GM12878 (cell line): ENCODE data around the gene KDM4C.

Experiments used
- CHD1 ChIP-seq: IDR thresholded peaks from 2 replicates; pipeline ENCODE4 v1.6.1; 2012; ENCODE audit warnings: low read depth, low read length, improper control_type of control experiment
- CTCF ChIP-seq, 3 experiments: IDR thresholded peaks in 2 of 3; conservative IDR thresholded peaks in 1 of 3; 2 replicates each; pipeline ENCODE4 v1.5.1; 2011; ENCODE audit warnings: low read depth in 3 of 3, low read length in 3 of 3, mild to moderate bottlenecking in 3 of 3, control low read depth in 2 of 3, moderate library complexity in 2 of 3, inconsistent platforms in 1 of 3, mixed read lengths in 1 of 3; ENCODE audit not compliant: control insufficient read depth in 2 of 3, insufficient read depth in 1 of 3; ENCODE audit errors: extremely low read depth in 1 of 3
- EP300 ChIP-seq, 2 experiments: fragments of 150-350 bp in 1 of 2; IDR thresholded peaks; 2 replicates each; pipeline ENCODE4 v1.6.1; 2011 to 2012; ENCODE audit warnings: low read depth in 2 of 2, low read length in 2 of 2, borderline replicate concordance in 1 of 2, improper control_type of control experiment in 1 of 2, inconsistent platforms in 1 of 2; ENCODE audit not compliant: control insufficient read depth in 1 of 2
- JUND ChIP-seq: IDR thresholded peaks from 2 replicates; pipeline ENCODE4 v1.6.1; 2012; ENCODE audit warnings: low read depth, mild to moderate bottlenecking, low read length, improper control_type of control experiment, moderate library complexity
- KDM1A ChIP-seq: fragments of 200-600 bp; sonication (generic); IDR thresholded peaks from 2 replicates; pipeline ENCODE4 v1.6.1; 2016; ENCODE audit warnings: borderline replicate concordance
- MXI1 ChIP-seq: fragments of 150-350 bp; IDR thresholded peaks from 2 replicates; pipeline ENCODE4 v1.6.1; 2011; ENCODE audit warnings: low read depth, mild to moderate bottlenecking, inconsistent platforms, low read length, improper control_type of control experiment
- NRF1 ChIP-seq: conservative IDR thresholded peaks from 2 replicates; pipeline ENCODE4 v1.6.1; 2011; ENCODE audit warnings: mild to moderate bottlenecking, low read depth, low read length, improper control_type of control experiment
- POLR2A ChIP-seq: IDR thresholded peaks from 2 replicates; pipeline ENCODE4 v1.6.1; 2011; ENCODE audit warnings: low read depth, mild to moderate bottlenecking, low read length
- ZNF384 ChIP-seq: IDR thresholded peaks from 2 replicates; pipeline ENCODE4 v1.6.1; 2012; ENCODE audit warnings: low read depth, mild to moderate bottlenecking, low read length, improper control_type of control experiment, borderline replicate concordance

GRCh38 chr9:6978591-6978990 lies 220.8 kb downstream of the KDM4C start:
- TF ChIP-seq POLR2A (no peak), CTCF (IDR thresholded peaks at IDR 0.05 in 2 of 3, conservative IDR thresholded peaks at IDR 0.05 in 1 of 3; ENCODE audit: control insufficient read depth in 2 of 3, extremely low read depth in 1 of 3, insufficient read depth in 1 of 3, low read depth in 3 of 3, low read length in 3 of 3) (no peak), ZNF384 (no peak), CHD1 (no peak), NRF1 (no peak), KDM1A (no peak), EP300 (IDR thresholded peaks at IDR 0.05; ENCODE audit: borderline replicate concordance in 1 of 2, control insufficient read depth in 1 of 2, low read depth in 2 of 2, low read length in 2 of 2) (no peak), JUND (no peak), MXI1 (no peak)
